Liver (tissue), 9 donors: ENCODE data around the gene COX17. TPM values are rescaled to one million over a fixed set of nuclear protein-coding genes. Genes with fewer than 3 reads are reported as not detected.

Experiments
- DNase-seq: peaks from one replicate; pipeline ENCODE4 v3.0.0-alpha.2; 2017; ENCODE audit warnings: low spot score
- H3K27ac ChIP-seq, 2 donors: one replicate each; pipeline ENCODE4 v1.7.0; 2013; ENCODE audit warnings: inconsistent platforms in 2 of 2, low read length in 2 of 2, control low read depth in 1 of 2, low read depth in 1 of 2, mild to moderate bottlenecking in 1 of 2
- H3K27me3 ChIP-seq, 4 donors: one replicate each; pipeline versions ENCODE4 v1.6.1 to v1.7.0; 2013; ENCODE audit warnings: low read length in 3 of 4, inconsistent platforms in 1 of 4, mild to moderate bottlenecking in 1 of 4, moderate library complexity in 1 of 4; ENCODE audit not compliant: control insufficient read depth in 4 of 4, insufficient read depth in 4 of 4
- H3K36me3 ChIP-seq, 4 donors: one replicate each; pipeline versions ENCODE4 v1.6.1 to v1.7.0; 2013; ENCODE audit warnings: low read length in 3 of 4, mild to moderate bottlenecking in 3 of 4, low read depth in 1 of 4, moderate library complexity in 1 of 4; ENCODE audit not compliant: control insufficient read depth in 4 of 4, insufficient read depth in 3 of 4
- H3K4me1 ChIP-seq, 4 donors: one replicate each; pipeline versions ENCODE4 v1.6.1 to v1.7.0; 2013; ENCODE audit warnings: low read length in 3 of 4, mild to moderate bottlenecking in 3 of 4, moderate library complexity in 1 of 4; ENCODE audit not compliant: control insufficient read depth in 4 of 4, insufficient read depth in 4 of 4
- H3K4me3 ChIP-seq, 3 donors: one replicate each; pipeline versions ENCODE4 v1.6.1 to v1.7.0; 2013; ENCODE audit warnings: low read length in 3 of 3, control low read depth in 1 of 3, low read depth in 1 of 3, mild to moderate bottlenecking in 1 of 3
- H3K9ac ChIP-seq, 2 donors: one replicate each; pipeline ENCODE4 v1.7.0; 2013; ENCODE audit warnings: low read length in 2 of 2, mild to moderate bottlenecking in 2 of 2, moderate library complexity in 2 of 2, control low read depth in 1 of 2, low read depth in 1 of 2
- H3K9me3 ChIP-seq, 4 donors: one replicate each; pipeline versions ENCODE4 v1.6.1 to v1.7.0; 2013; ENCODE audit warnings: low read length in 3 of 4; ENCODE audit not compliant: control insufficient read depth in 4 of 4
- CTCF ChIP-seq: fragments of 150-350 bp; IDR thresholded peaks from 2 replicates; pipeline ENCODE4 v1.5.1; 2017; ENCODE audit warnings: improper control_type of control experiment, low read depth, low read length; ENCODE audit not compliant: missing input control
- EGR1 ChIP-seq, 2 donors: IDR thresholded peaks; 2 replicates each; pipeline ENCODE4 v1.6.1; 2016 to 2018; ENCODE audit warnings: antibody characterized with exemption in 2 of 2, low read depth in 2 of 2
- FOXA1 ChIP-seq: IDR thresholded peaks from 2 replicates; pipeline ENCODE4 v1.6.1; 2016; ENCODE audit warnings: antibody characterized with exemption
- FOXA2 ChIP-seq: IDR thresholded peaks from 2 replicates; pipeline ENCODE4 v1.6.1; 2016; ENCODE audit warnings: antibody characterized with exemption
- HNF4A ChIP-seq, 2 donors: conservative IDR thresholded peaks; 2 replicates each; pipeline ENCODE4 v1.6.1; 2016; ENCODE audit warnings: antibody characterized with exemption in 2 of 2, mild to moderate bottlenecking in 2 of 2
- HNF4G ChIP-seq: IDR thresholded peaks from 2 replicates; pipeline ENCODE4 v1.6.1; 2016; ENCODE audit warnings: antibody characterized with exemption
- MAX ChIP-seq: IDR thresholded peaks from 2 replicates; pipeline ENCODE4 v1.6.1; 2016; ENCODE audit warnings: antibody characterized with exemption
- NR2F2 ChIP-seq: IDR thresholded peaks from 2 replicates; pipeline ENCODE4 v1.6.1; 2016; ENCODE audit warnings: antibody characterized with exemption
- RAD21 ChIP-seq, 2 donors: IDR thresholded peaks; 2 replicates each; pipeline ENCODE4 v1.6.1; 2016; ENCODE audit warnings: antibody characterized with exemption in 2 of 2, mild to moderate bottlenecking in 2 of 2
- RXRA ChIP-seq, 2 donors: IDR thresholded peaks; 2 replicates each; pipeline ENCODE4 v1.6.1; 2017 to 2018; ENCODE audit warnings: antibody characterized with exemption in 2 of 2, mild to moderate bottlenecking in 1 of 2
- SP1 ChIP-seq: IDR thresholded peaks from 2 replicates; pipeline ENCODE4 v1.6.1; 2018; ENCODE audit warnings: antibody characterized with exemption, mild to moderate bottlenecking
- TAF1 ChIP-seq: conservative IDR thresholded peaks from 2 replicates; pipeline ENCODE4 v1.6.1; 2016; ENCODE audit warnings: antibody characterized with exemption, mild to moderate bottlenecking
- YY1 ChIP-seq: IDR thresholded peaks from 2 replicates; pipeline ENCODE4 v1.6.1; 2016; ENCODE audit warnings: antibody characterized with exemption, mild to moderate bottlenecking
- WGBS: extraction: QIAGEN DNeasy Blood & Tissue Kit; methylation state at CpG from one replicate; pipeline ENCODE4 v1.1.7; 2013; 5-methylcytosine and 5-hydroxymethylcytosine counted together
- polyA plus RNA-seq, 2 donors: library from polyadenylated mRNA; stranded (reverse) in 1 of 2; unstranded in 1 of 2; fragments of 200-250 nt in 1 of 2; fragments of >200 nt in 1 of 2; fragmentation: Nextera tagmentation in 1 of 2; extraction: Ambion mirVana in 1 of 2; gene quantifications; one replicate each; pipeline versions ENCODE4 v1.2.1 to v1.2.3, GENCODE V29; 2013 to 2015
- total RNA-seq, 2 donors: library from RNA; depleted of rRNA; stranded (reverse); fragments of >200 nt; gene quantifications; one replicate each; pipeline ENCODE4 v1.2.3, GENCODE V29; 2014
- TF ChIP-seq, protein P1 (sequence below): IDR thresholded peaks from 2 replicates; pipeline ENCODE4 v1.6.1; 2016; ENCODE audit warnings: antibody characterized with exemption
- TF ChIP-seq, protein P2 (sequence below): IDR thresholded peaks from 2 replicates; pipeline ENCODE4 v1.6.1; 2016; ENCODE audit warnings: antibody characterized with exemption
- donor health status: healthy.
- donor health status: healthy.
- donor health status: healthy.
- donor health status: healthy.
- donor health status: healthy.

The COX17 gene
- total and polyA plus RNA-seq, 4 donors: 10.3 to 164 (median 49.0) TPM

GRCh38 chr3:119636891-119637611 lies 40.2 kb downstream of the COX17 start (continued):
- TF ChIP-seq CTCF (no peak), EGR1 (IDR thresholded peaks at IDR 0.05; ENCODE audit: low read depth in 2 of 2) (no peak)

DNA sequence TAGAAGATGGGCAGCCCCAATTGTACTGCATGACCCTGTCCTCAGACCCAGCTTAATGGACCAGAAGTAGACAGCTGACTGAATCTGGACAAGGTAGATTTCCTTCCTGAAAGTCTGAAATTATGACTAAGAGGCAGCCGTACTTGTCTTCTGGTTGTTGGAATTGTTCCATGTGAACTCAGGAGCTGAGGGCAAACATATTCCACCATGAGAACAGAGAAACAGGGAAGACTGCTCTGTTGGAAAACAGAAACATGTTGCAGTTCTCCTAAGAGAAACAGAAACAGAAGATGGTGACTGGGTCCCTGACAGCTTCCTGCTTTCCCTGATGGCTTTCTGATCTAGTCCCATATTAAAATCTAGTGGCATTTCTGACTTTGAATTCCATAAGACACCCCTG lies 41.0 kb downstream of the COX17 start:
- H3K9ac ChIP-seq: no peak overlapping the region
- no peak overlapping the region for H3K4me3 ChIP-seq
- H3K9me3 ChIP-seq: no peaks in the 10 kb centered on the region
- WGBS: 37% methylated on average over 1 of the region's 1 CpG
- TF ChIP-seq SP1 (no peak), HNF4A (conservative IDR thresholded peaks at IDR 0.05) (no peak)
- no peaks in the 10 kb centered on the region for H3K4me1 ChIP-seq
- H3K27me3 ChIP-seq: no peaks in the 10 kb centered on the region
- H3K27ac ChIP-seq: no peak overlapping the region
- no peaks in the 10 kb centered on the region for H3K36me3 ChIP-seq
- DNase-seq: no peak

GRCh38 chr3:119635719-119636118 lies 41.5 kb downstream of the COX17 start:
- H3K4me1 ChIP-seq: no peaks in the 10 kb centered on the region
- H3K36me3 ChIP-seq: no peaks in the 10 kb centered on the region
- TF ChIP-seq SP1 (no peak), RAD21 (IDR thresholded peaks at IDR 0.05) (peak in 1 of 2 donors; percentile 3)
- no peaks in the 10 kb centered on the region for H3K9me3 ChIP-seq
- no peak for DNase-seq
- H3K27ac ChIP-seq: no peak overlapping the region
- H3K4me3 ChIP-seq: no peak overlapping the region
- H3K9ac ChIP-seq: no peak overlapping the region
- 96% methylated on average over 10 of the region's 10 CpGs for WGBS
- no peaks in the 10 kb centered on the region for H3K27me3 ChIP-seq

- Histone ChIP-seq H3K36me3 (no peaks in the 10 kb centered on the region), H3K27me3 (no peaks in the 10 kb centered on the region), H3K4me1 (no peaks in the 10 kb centered on the region), H3K4me3 (no peak overlapping the region), H3K9ac (no peak overlapping the region), H3K9me3 (no peaks in the 10 kb centered on the region), H3K27ac (no peak overlapping the region)
- no peak for DNase-seq
- TF ChIP-seq, protein P1, sequence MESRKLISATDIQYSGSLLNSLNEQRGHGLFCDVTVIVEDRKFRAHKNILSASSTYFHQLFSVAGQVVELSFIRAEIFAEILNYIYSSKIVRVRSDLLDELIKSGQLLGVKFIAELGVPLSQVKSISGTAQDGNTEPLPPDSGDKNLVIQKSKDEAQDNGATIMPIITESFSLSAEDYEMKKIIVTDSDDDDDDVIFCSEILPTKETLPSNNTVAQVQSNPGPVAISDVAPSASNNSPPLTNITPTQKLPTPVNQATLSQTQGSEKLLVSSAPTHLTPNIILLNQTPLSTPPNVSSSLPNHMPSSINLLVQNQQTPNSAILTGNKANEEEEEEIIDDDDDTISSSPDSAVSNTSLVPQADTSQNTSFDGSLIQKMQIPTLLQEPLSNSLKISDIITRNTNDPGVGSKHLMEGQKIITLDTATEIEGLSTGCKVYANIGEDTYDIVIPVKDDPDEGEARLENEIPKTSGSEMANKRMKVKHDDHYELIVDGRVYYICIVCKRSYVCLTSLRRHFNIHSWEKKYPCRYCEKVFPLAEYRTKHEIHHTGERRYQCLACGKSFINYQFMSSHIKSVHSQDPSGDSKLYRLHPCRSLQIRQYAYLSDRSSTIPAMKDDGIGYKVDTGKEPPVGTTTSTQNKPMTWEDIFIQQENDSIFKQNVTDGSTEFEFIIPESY: no peak
- no peak for TF ChIP-seq TAF1
- TF ChIP-seq YY1: no peak
- no peak for TF ChIP-seq SP1
- no peak for TF ChIP-seq RAD21 (IDR thresholded peaks at IDR 0.05)
- no peak for TF ChIP-seq MAX
- no peak for TF ChIP-seq HNF4A (conservative IDR thresholded peaks at IDR 0.05)
- TF ChIP-seq, protein P2, sequence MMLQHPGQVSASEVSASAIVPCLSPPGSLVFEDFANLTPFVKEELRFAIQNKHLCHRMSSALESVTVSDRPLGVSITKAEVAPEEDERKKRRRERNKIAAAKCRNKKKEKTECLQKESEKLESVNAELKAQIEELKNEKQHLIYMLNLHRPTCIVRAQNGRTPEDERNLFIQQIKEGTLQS: no peak
- TF ChIP-seq RXRA (IDR thresholded peaks at IDR 0.05): no peak
- TF ChIP-seq HNF4G: no peak
- TF ChIP-seq EGR1 (IDR thresholded peaks at IDR 0.05; ENCODE audit: low read depth in 2 of 2): no peak
- no peak for TF ChIP-seq FOXA2
- no peak for TF ChIP-seq NR2F2
- no peak for TF ChIP-seq FOXA1
- TF ChIP-seq CTCF: no peak
- 77% methylated on average over 4 of the region's 4 CpGs for WGBS
Observed at GRCh38 chr3:119632829-119633228, 44.4 kb downstream of the COX17 start.
